Mesendoderm (in vitro differentiated cells): ENCODE measurements around the gene POLD3.
A peak's percentile ranks its signal among the peaks of the same experiment; 100 is the strongest.

ENCODE experiments used
- DNase-seq: peaks from one replicate; pipeline ENCODE4 v3.0.0; 2013
- H2AK5ac ChIP-seq: 2 replicates; pipeline ENCODE4 v1.6.1; 2013; ENCODE audit warnings: low read length, inconsistent platforms
- H2BK120ac ChIP-seq: 2 replicates; pipeline ENCODE4 v1.6.1; 2013; ENCODE audit warnings: low read depth, mild to moderate bottlenecking, low read length, moderate library complexity, mixed read lengths
- H2BK15ac ChIP-seq: replicated peaks from 2 replicates; pipeline ENCODE4 v1.6.1; 2013; ENCODE audit warnings: low read depth, mild to moderate bottlenecking, moderate library complexity
- H2BK5ac ChIP-seq: 2 replicates; pipeline ENCODE4 v1.6.1; 2013; ENCODE audit warnings: low read length, inconsistent platforms
- H3K18ac ChIP-seq: 2 replicates; pipeline ENCODE4 v1.6.1; 2013; ENCODE audit warnings: mild to moderate bottlenecking, low read length, mixed read lengths
- H3K23ac ChIP-seq: one replicate; pipeline ENCODE4 v1.6.1; 2013; ENCODE audit warnings: low read length
- H3K27ac ChIP-seq: 2 replicates; pipeline ENCODE4 v1.5.1; 2013; ENCODE audit warnings: low read depth, mild to moderate bottlenecking, inconsistent platforms, low read length, moderate library complexity
- H3K27me3 ChIP-seq: 2 replicates; pipeline ENCODE4 v1.6.1; 2013; ENCODE audit warnings: low read length, control low read depth, mild to moderate bottlenecking, inconsistent platforms; ENCODE audit not compliant: insufficient read depth, poor library complexity
- H3K36me3 ChIP-seq: 2 replicates; pipeline ENCODE4 v1.6.1; 2013; ENCODE audit warnings: low read length, inconsistent platforms; ENCODE audit not compliant: control insufficient read depth, insufficient read depth
- H3K4ac ChIP-seq: one replicate; pipeline ENCODE4 v1.6.1; 2013; ENCODE audit warnings: low read depth, mild to moderate bottlenecking, low read length, moderate library complexity
- H3K4me1 ChIP-seq: 2 replicates; pipeline ENCODE4 v1.6.1; 2013; ENCODE audit warnings: low read depth, low read length, inconsistent platforms; ENCODE audit not compliant: control insufficient read depth
- H3K4me2 ChIP-seq: 2 replicates; pipeline ENCODE4 v1.6.1; 2013; ENCODE audit warnings: low read length
- H3K4me3 ChIP-seq: 2 replicates; pipeline ENCODE4 v1.5.1; 2013; ENCODE audit warnings: mild to moderate bottlenecking, low read length
- H3K56ac ChIP-seq: one replicate; pipeline ENCODE4 v1.6.1; 2013; ENCODE audit warnings: low read length
- H3K79me1 ChIP-seq: 2 replicates; pipeline ENCODE4 v1.6.1; 2013; ENCODE audit warnings: low read length, inconsistent platforms
- H3K79me2 ChIP-seq: 2 replicates; pipeline ENCODE4 v1.6.1; 2013; ENCODE audit warnings: mild to moderate bottlenecking, low read length; ENCODE audit not compliant: control insufficient read depth, insufficient read depth
- H3K9ac ChIP-seq: 2 replicates; pipeline ENCODE4 v1.6.1; 2013; ENCODE audit warnings: low read length, inconsistent platforms
- H4K5ac ChIP-seq: one replicate; pipeline ENCODE4 v1.6.1; 2013; ENCODE audit warnings: low read length
- H4K8ac ChIP-seq: one replicate; pipeline ENCODE4 v1.6.1; 2013; ENCODE audit warnings: low read depth, mild to moderate bottlenecking, control low read depth, low read length, moderate library complexity
- WGBS: extraction: QIAGEN DNeasy Blood & Tissue Kit; methylation state at CpG from one replicate; pipeline ENCODE4 v1.1.7; 2013; ENCODE audit warnings: low lambda C conversion rate, missing lambda C conversion rate; ENCODE audit not compliant: insufficient coverage; ENCODE audit errors: extremely low coverage; 5-methylcytosine and 5-hydroxymethylcytosine counted together

The POLD3 gene

DNA sequence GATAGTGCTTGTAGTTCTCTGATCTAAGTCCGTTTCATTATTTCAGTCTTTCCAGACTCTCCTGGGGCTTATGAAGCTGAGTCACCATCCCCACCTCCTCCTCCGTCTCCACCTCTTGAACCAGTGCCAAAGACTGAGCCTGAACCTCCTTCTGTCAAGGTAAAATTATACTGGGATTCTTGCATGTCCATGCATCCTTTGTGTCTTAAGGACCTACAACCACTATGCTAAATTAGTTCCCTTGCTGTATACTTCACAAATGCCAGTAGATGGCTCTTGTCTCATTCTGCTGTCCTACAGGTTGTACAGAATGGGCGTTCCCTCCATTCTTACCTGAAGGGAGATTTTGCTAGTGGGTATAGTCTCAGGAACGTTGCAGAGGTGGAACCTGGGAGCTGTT, 42.2 kb downstream of the POLD3 start:
- H3K27ac ChIP-seq: no peak overlapping the region
- no peaks in the 10 kb centered on the region for H3K4me1 ChIP-seq
- H4K5ac ChIP-seq: no peak overlapping the region
- no peaks in the 10 kb centered on the region for H3K79me1 ChIP-seq
- no peaks in the 10 kb centered on the region for H3K27me3 ChIP-seq
- no CpG with 5 or more reads among the region's 4 CpGs for WGBS
- no peak overlapping the region for H2BK120ac ChIP-seq
- no peak overlapping the region for H3K4ac ChIP-seq
- no peak overlapping the region for H3K9ac ChIP-seq
- DNase-seq: peak; percentile 42
- H2BK5ac ChIP-seq: no peak overlapping the region
- H3K23ac ChIP-seq: no peak overlapping the region
- no peak overlapping the region for H2BK15ac ChIP-seq
- no peaks in the 10 kb centered on the region for H3K79me2 ChIP-seq
- peaks cover 5% of the 10 kb centered on the region for H3K36me3 ChIP-seq
- no peak overlapping the region for H3K18ac ChIP-seq
- no peak overlapping the region for H4K8ac ChIP-seq
- no peak overlapping the region for H2AK5ac ChIP-seq
- no peak overlapping the region for H3K4me2 ChIP-seq
- no peak overlapping the region for H3K56ac ChIP-seq
- H3K4me3 ChIP-seq: no peak overlapping the region

DNA sequence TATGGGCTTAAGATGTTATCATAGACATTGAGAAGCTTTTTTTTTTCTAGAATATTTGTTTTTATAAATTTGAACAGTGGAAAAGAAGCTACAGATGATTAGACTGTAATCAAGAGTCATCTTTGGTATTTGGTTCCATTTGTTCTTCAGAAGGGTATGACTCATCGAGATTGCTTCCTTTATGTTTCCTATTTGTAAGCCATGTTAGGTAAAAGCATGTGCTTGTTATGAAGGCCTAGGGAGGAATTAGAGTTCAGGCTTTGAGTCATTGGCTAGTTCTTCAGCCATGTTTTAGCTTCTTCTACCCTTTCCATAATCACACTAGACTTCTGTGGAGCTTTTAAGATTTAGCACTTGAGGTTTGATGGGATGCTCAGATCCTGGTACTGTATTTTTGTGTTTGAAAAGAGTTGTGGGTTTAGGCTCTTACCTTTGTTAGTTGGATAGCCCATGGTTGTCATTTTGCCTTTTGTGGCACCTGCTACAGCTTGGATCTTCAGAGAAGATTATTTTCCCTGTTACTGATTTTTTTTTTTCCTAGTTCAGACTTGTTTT, 44.3 kb downstream of the POLD3 start:
- no peak overlapping the region for H3K4ac ChIP-seq
- H3K79me2 ChIP-seq: no peaks in the 10 kb centered on the region
- no peaks in the 10 kb centered on the region for H3K4me1 ChIP-seq
- no peak overlapping the region for H2AK5ac ChIP-seq
- H3K56ac ChIP-seq: no peak overlapping the region
- no peaks in the 10 kb centered on the region for H3K79me1 ChIP-seq
- H2BK5ac ChIP-seq: no peak overlapping the region
- no peak overlapping the region for H3K4me3 ChIP-seq
- no peak overlapping the region for H4K5ac ChIP-seq
- H3K9ac ChIP-seq: no peak overlapping the region
- no peak overlapping the region for H2BK15ac ChIP-seq
- DNase-seq: no peak
- H3K27me3 ChIP-seq: no peaks in the 10 kb centered on the region
- H4K8ac ChIP-seq: no peak overlapping the region
- H3K4me2 ChIP-seq: no peak overlapping the region
- H3K18ac ChIP-seq: no peak overlapping the region
- peaks cover 5% of the 10 kb centered on the region for H3K36me3 ChIP-seq
- no peak overlapping the region for H3K27ac ChIP-seq
- H2BK120ac ChIP-seq: no peak overlapping the region
- no CpG with 5 or more reads among the region's 1 CpG for WGBS
- H3K23ac ChIP-seq: no peak overlapping the region

DNA sequence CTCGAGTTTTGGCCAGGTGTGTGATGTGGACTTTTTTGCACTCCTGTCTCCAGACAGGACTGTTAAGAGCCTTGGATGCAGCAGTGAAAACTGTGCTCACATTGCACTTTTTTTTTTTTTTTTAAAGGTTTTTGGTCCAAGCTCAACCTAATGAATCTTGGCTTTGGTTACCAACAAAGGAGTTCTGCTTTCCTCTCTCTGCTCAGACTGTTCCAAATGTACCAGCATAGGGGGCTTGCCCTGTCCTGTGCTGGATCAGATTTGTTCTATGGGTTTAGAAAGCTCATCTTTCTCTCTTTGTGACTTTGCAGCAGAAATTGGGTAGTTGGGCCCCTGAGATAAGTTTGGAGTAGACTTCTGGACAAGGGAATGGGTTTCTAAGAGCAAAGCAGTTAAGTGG, 45.3 kb downstream of the POLD3 start:
- no peaks in the 10 kb centered on the region for H3K4me1 ChIP-seq

DNA sequence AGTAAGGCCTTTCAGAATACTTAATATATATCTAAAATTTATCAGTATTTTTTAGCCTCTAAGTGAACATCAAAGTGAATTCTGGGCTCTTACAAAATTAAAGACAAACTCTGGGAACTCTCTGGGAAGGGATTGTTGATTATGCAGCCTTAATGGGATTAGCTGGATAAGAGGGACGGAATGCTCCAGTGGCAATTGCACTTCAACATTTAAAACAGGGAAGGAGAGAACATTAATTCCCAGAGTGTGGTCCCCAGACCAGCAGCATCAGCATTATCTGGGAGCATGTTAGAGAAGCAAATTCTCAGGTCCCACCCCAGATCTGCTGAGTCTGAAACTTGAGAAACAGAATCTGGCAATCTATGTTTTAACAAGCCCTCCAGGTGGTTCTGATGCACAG, 46.5 kb downstream of the POLD3 start:
- Histone ChIP-seq H3K23ac (no peak overlapping the region), H3K4ac (no peak overlapping the region), H2BK5ac (no peak overlapping the region), H3K36me3 (peaks cover 6% of the 10 kb centered on the region), H3K79me1 (no peaks in the 10 kb centered on the region), H3K18ac (no peak overlapping the region), H3K9ac (no peak overlapping the region), H3K79me2 (no peaks in the 10 kb centered on the region), H4K8ac (no peak overlapping the region), H2BK120ac (no peak overlapping the region), H3K27me3 (no peaks in the 10 kb centered on the region), H3K4me2 (no peak overlapping the region), H2AK5ac (no peak overlapping the region), H4K5ac (no peak overlapping the region), H3K56ac (no peak overlapping the region), H3K4me1 (no peaks in the 10 kb centered on the region), H2BK15ac (no peak overlapping the region), H3K27ac (no peak overlapping the region), H3K4me3 (no peak overlapping the region)
- no CpG with 5 or more reads among the region's 1 CpG for WGBS
- peak; percentile 51 for DNase-seq

More for the DNA sequence above, 45.3 kb downstream of the POLD3 start:
- no peaks in the 10 kb centered on the region for H3K79me2 ChIP-seq
- H3K79me1 ChIP-seq: no peaks in the 10 kb centered on the region
- H3K27me3 ChIP-seq: no peaks in the 10 kb centered on the region
- no peak overlapping the region for H4K5ac ChIP-seq
- no peak for DNase-seq
- H2BK120ac ChIP-seq: no peak overlapping the region
- H3K4me3 ChIP-seq: no peak overlapping the region
- H3K18ac ChIP-seq: no peak overlapping the region
- no peak overlapping the region for H4K8ac ChIP-seq
- no peak overlapping the region for H3K4ac ChIP-seq
- no peak overlapping the region for H2AK5ac ChIP-seq
- no peak overlapping the region for H3K23ac ChIP-seq
- H3K4me2 ChIP-seq: no peak overlapping the region
- no peak overlapping the region for H3K9ac ChIP-seq
- H3K27ac ChIP-seq: no peak overlapping the region
- H3K56ac ChIP-seq: no peak overlapping the region
- H3K36me3 ChIP-seq: peaks cover 6% of the 10 kb centered on the region
- WGBS: no CpG with 5 or more reads among the region's 1 CpG
- no peak overlapping the region for H2BK15ac ChIP-seq
- H2BK5ac ChIP-seq: no peak overlapping the region

DNA sequence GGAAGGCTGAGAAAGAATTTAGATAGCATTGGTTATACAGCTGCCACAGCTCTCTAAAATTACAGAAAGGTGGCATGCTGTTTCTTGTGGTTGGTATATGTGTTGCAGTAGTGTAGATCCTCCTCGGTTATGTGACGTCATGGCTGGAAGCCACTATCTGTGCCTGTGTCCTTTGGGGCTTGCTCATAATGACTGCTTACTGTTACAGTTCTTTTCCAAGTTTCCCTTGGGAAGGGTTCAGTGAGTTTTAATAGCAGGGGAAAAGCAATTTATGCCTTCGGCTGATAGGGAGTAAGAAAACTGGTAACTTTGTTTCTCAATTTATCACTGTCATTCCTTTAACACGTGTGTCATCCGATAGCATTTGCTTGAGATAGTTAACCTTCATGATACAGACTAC, 47.2 kb downstream of the POLD3 start:
- H2BK120ac ChIP-seq: no peak overlapping the region
- no peak overlapping the region for H3K4me3 ChIP-seq
- H3K18ac ChIP-seq: no peak overlapping the region
- H2AK5ac ChIP-seq: no peak overlapping the region
- H3K9ac ChIP-seq: no peak overlapping the region
- no peak overlapping the region for H2BK5ac ChIP-seq
- H3K23ac ChIP-seq: no peak overlapping the region
- no peak overlapping the region for H3K27ac ChIP-seq
- H3K27me3 ChIP-seq: no peaks in the 10 kb centered on the region
- no peak overlapping the region for H4K8ac ChIP-seq
- H3K4ac ChIP-seq: no peak overlapping the region
- H2BK15ac ChIP-seq: no peak overlapping the region
- no peak overlapping the region for H4K5ac ChIP-seq
- DNase-seq: no peak
- no peaks in the 10 kb centered on the region for H3K79me1 ChIP-seq
- H3K4me2 ChIP-seq: no peak overlapping the region
- no peaks in the 10 kb centered on the region for H3K79me2 ChIP-seq
- no peaks in the 10 kb centered on the region for H3K4me1 ChIP-seq
- H3K56ac ChIP-seq: no peak overlapping the region
- peaks cover 6% of the 10 kb centered on the region for H3K36me3 ChIP-seq
- WGBS: no CpG with 5 or more reads among the region's 5 CpGs

DNA sequence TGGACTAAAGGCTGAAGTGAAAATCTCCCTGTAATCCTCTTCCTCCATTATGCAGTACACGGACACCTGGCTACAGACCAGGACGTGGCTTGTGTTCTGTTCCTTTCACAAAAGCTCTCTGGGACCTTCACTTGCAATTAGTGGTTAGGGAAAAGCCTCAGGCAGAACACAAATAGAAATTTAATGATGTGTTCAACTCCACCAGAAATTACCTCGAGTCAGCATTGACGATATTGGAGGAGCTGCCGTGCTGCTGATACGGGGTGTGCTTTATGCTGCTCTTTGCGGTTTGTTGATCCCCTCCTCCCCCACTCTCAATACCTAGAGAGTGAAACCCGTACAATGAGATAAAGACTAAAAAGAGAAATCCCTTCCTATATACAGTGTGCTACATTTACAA, 48.9 kb downstream of the POLD3 start:
- Histone ChIP-seq H3K79me1 (no peaks in the 10 kb centered on the region), H3K9ac (no peak overlapping the region), H3K4ac (no peak overlapping the region), H3K79me2 (no peaks in the 10 kb centered on the region), H3K4me2 (no peak overlapping the region), H2BK5ac (no peak overlapping the region), H4K8ac (no peak overlapping the region), H2BK15ac (no peak overlapping the region), H3K23ac (no peak overlapping the region), H3K18ac (no peak overlapping the region), H3K56ac (no peak overlapping the region), H3K27me3 (no peaks in the 10 kb centered on the region), H3K4me1 (no peaks in the 10 kb centered on the region), H4K5ac (no peak overlapping the region), H2BK120ac (no peak overlapping the region), H3K27ac (no peak overlapping the region), H2AK5ac (no peak overlapping the region), H3K36me3 (peaks cover 2% of the 10 kb centered on the region), H3K4me3 (no peak overlapping the region)
- no CpG with 5 or more reads among the region's 8 CpGs for WGBS
- DNase-seq: no peak
